AG09309 (cell line): ENCODE results near the gene OLFM3.

ENCODE experiments used
- DNase-seq: peaks from one replicate; pipeline ENCODE4 v3.0.0-alpha.2; 2010; ENCODE audit warnings: low read depth
- H3K4me3 ChIP-seq: 2 replicates; pipeline ENCODE4 v1.5.1; 2011; ENCODE audit warnings: mild to moderate bottlenecking, low read depth, low read length, moderate library complexity; ENCODE audit not compliant: control insufficient read depth
- CTCF ChIP-seq: IDR thresholded peaks from 2 replicates; pipeline ENCODE4 v1.5.1; 2011; ENCODE audit warnings: mild to moderate bottlenecking, low read depth, low read length, inconsistent platforms; ENCODE audit not compliant: insufficient read depth, control insufficient read depth; ENCODE audit errors: missing control alignments

Gene OLFM3

GRCh38 chr1:101942516-101943193 lies 54.1 kb downstream of the OLFM3 start:
- no peak overlapping the region for H3K4me3 ChIP-seq
- no peak for DNase-seq
- TF ChIP-seq CTCF, result no peak

GRCh38 chr1:101938681-101939080 lies 58.0 kb downstream of the OLFM3 start:
- TF ChIP-seq CTCF, result no peak
- no peak overlapping the region for H3K4me3 ChIP-seq
- DNase-seq, result no peak

GRCh38 chr1:101929343-101929742 lies 67.4 kb downstream of the OLFM3 start:
- TF ChIP-seq CTCF, result no peak
- no peak for DNase-seq
- no peak overlapping the region for H3K4me3 ChIP-seq

GRCh38 chr1:101928829-101929228 lies 67.9 kb downstream of the OLFM3 start:
- DNase-seq, result no peak
- TF ChIP-seq CTCF, result no peak
- no peak overlapping the region for H3K4me3 ChIP-seq

- no peak overlapping the region for H3K4me3 ChIP-seq
- DNase-seq, result no peak
- no peak for TF ChIP-seq CTCF
Measured at GRCh38 chr1:101924700-101925099, 72.0 kb downstream of the OLFM3 start.

- no peak overlapping the region for H3K4me3 ChIP-seq
- no peak for DNase-seq
- no peak for TF ChIP-seq CTCF
Measured at GRCh38 chr1:101920577-101920976, 76.1 kb downstream of the OLFM3 start.
